DOHH2 (cell line): ENCODE measurements around the gene MIB2.

Experiments used
- CTCF ChIP-seq: fragments of 200-600 bp; sonication (generic); IDR thresholded peaks from one replicate; pipeline ENCODE4 v1.5.1; 2014; ENCODE audit warnings: antibody characterized with exemption, mild to moderate bottlenecking, low read depth, low read length; ENCODE audit not compliant: poor library complexity, severe bottlenecking
- EZH2phosphoT487 ChIP-seq: fragments of 200-600 bp; sonication (generic); IDR thresholded peaks from 2 replicates; pipeline ENCODE4 v1.6.1; 2017; ENCODE audit warnings: borderline replicate concordance, mild to moderate bottlenecking, antibody characterized with exemption, low read length, moderate library complexity, mixed read lengths

GRCh38 chr1:1616838-1617237, 1.5 kb downstream of the MIB2 start:
- no peak for TF ChIP-seq CTCF
- no peak for TF ChIP-seq EZH2phosphoT487
